SK-N-SH treated with all-trans-retinoic acid at 6 μM for 48 hours (cell line): ENCODE data around the gene ABHD4.
A peak's percentile ranks its signal among the peaks of the same experiment; 100 is the strongest.
"Not testable (repeated sequence)": the region's sequence is repeated elsewhere in the genome, so short reads cannot be mapped to it uniquely, and the experiment has no call there.

Source experiments
- ATAC-seq: fragments of 200-7000 bp; cut with Tn5 transposase; 3 replicates; pipeline ENCODE4 v1.9.1; 2020; ENCODE audit warnings: mild to moderate bottlenecking, moderate library complexity
- ARNTL ChIP-seq: fragments of 450-650 bp; formaldehyde crosslinking; IDR thresholded peaks from 2 replicates; pipeline ENCODE4 v1.5.0; 2020; ENCODE audit warnings: low read depth, mild to moderate bottlenecking, moderate library complexity, borderline replicate concordance
- BACH2 ChIP-seq: fragments of 250-450 bp; sonication (Bioruptor Pico); IDR thresholded peaks from 2 replicates; pipeline ENCODE4 v1.9.0; 2021; ENCODE audit warnings: mild to moderate bottlenecking, borderline replicate concordance
- CREB5 ChIP-seq: fragments of 250-450 bp; sonication (Bioruptor Pico); IDR thresholded peaks from 2 replicates; pipeline ENCODE4 v1.5.1; 2020; ENCODE audit warnings: low read depth, mild to moderate bottlenecking, moderate library complexity
- CSDC2 ChIP-seq: fragments of 250-450 bp; sonication (Bioruptor Pico); IDR thresholded peaks from 2 replicates; pipeline ENCODE4 v1.5.0; 2020; ENCODE audit warnings: mild to moderate bottlenecking, moderate library complexity
- ESRRG ChIP-seq: fragments of 250-450 bp; sonication (Bioruptor Pico); IDR thresholded peaks from 2 replicates; pipeline ENCODE4 v1.6.1; 2021; ENCODE audit warnings: mild to moderate bottlenecking
- GLIS3 ChIP-seq: fragments of 250-450 bp; sonication (Bioruptor Pico); IDR thresholded peaks from 2 replicates; pipeline ENCODE4 v1.5.0; 2020; ENCODE audit warnings: mild to moderate bottlenecking, moderate library complexity
- PPARA ChIP-seq: fragments of 250-450 bp; sonication (Bioruptor Pico); IDR thresholded peaks from 2 replicates; pipeline ENCODE4 v1.5.0; 2020; ENCODE audit warnings: mild to moderate bottlenecking, borderline replicate concordance
- RARB ChIP-seq: fragments of 250-450 bp; sonication (Bioruptor Pico); IDR thresholded peaks from 2 replicates; pipeline ENCODE4 v1.8.0; 2021; ENCODE audit warnings: mild to moderate bottlenecking, moderate library complexity
- TCF4 ChIP-seq: fragments of 250-450 bp; sonication (Bioruptor Pico); IDR thresholded peaks from 2 replicates; pipeline ENCODE4 v1.8.0; 2021; ENCODE audit warnings: mild to moderate bottlenecking, moderate library complexity, borderline replicate concordance
- TOX ChIP-seq: fragments of 250-450 bp; sonication (Bioruptor Pico); IDR thresholded peaks from 2 replicates; pipeline ENCODE4 v1.8.0; 2021; ENCODE audit warnings: mild to moderate bottlenecking, moderate library complexity, borderline replicate concordance
- TSHZ2 ChIP-seq: fragments of 250-450 bp; sonication (Bioruptor Pico); IDR thresholded peaks from 2 replicates; pipeline ENCODE4 v1.5.0; 2020; ENCODE audit warnings: mild to moderate bottlenecking, moderate library complexity
- ZC3H10 ChIP-seq: fragments of 250-450 bp; sonication (Bioruptor Pico); IDR thresholded peaks from 2 replicates; pipeline ENCODE4 v1.5.1; 2021; ENCODE audit warnings: mild to moderate bottlenecking, moderate library complexity
- ZFP3 ChIP-seq: fragments of 250-450 bp; sonication (Bioruptor Pico); IDR thresholded peaks from 2 replicates; pipeline ENCODE4 v1.5.0; 2020; ENCODE audit warnings: mild to moderate bottlenecking, moderate library complexity
- ZNF8 ChIP-seq: fragments of 450-650 bp; formaldehyde crosslinking; IDR thresholded peaks from 2 replicates; pipeline ENCODE4 v1.5.0; 2020; ENCODE audit warnings: mild to moderate bottlenecking, moderate library complexity

Gene ABHD4

DNA sequence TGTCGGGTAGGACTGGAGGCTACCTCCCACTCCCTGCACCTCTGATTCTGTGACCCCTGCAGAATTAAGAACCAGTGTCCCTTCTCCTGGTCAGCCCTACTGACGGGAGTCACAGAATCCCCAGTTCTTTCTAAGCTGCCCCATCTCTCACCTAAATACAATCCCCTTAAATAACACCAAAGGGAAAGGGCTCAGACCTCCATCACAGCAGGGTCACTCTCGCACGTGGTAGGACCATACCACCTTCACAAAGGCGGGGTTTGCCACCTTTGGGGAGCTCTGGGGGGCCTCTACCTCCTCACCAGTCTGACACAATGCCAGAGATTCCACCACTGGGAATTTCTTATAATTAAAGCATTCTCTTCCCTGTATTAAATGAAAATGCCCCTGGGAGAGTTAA, 44.7 kb upstream of the ABHD4 start (continued):
- no peak for TF ChIP-seq ZC3H10 (CRISPR knock-in tag)

DNA sequence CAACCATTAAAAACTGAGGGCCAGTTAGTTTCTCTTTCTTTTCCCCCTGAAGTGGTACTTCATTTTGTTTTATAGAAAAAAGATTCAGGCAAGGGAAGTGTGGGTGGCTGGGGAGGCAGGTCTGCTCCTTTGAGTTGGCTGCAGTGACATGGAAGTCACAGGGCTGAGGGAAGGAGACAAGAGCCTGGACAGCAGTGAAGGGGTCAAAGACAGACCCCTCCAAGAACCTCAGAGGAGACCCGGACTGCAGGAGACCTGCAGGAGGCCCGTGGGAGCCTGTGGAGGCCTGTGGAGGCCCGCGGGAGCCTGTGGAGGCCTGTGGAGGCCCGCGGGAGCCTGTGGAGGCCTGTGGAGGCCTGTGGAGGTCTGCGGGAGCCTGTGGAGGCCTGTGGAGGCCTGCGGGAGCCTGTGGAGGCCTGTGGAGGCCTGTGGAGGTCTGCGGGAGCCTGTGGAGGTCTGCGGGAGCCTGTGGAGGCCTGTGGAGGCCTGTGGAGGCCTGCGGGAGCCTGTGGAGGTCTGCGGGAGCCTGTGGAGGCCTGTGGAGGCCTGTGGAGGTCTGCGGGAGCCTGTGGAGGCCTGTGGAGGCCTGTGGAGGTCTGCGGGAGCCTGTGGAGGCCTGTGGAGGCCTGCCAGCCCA, 44.1 kb upstream of the ABHD4 start:
- not testable (repeated sequence) for ATAC-seq

GRCh38 chr14:22554498-22555383, 43.4 kb upstream of the ABHD4 start:
- TF ChIP-seq PPARA (CRISPR knock-in tag) (no peak), ZFP3 (CRISPR knock-in tag) (no peak), GLIS3 (no peak), CREB5 (CRISPR knock-in tag) (no peak), TOX (CRISPR knock-in tag) (no peak)
- TF ChIP-seq, all 23 proteins: peak for 0
- no peak for ATAC-seq

GRCh38 chr14:22555384-22556011, 42.6 kb upstream of the ABHD4 start:
- ATAC-seq = no peak
- TF ChIP-seq RARB = no peak
- no peak for TF ChIP-seq ESRRG (CRISPR knock-in tag)

DNA sequence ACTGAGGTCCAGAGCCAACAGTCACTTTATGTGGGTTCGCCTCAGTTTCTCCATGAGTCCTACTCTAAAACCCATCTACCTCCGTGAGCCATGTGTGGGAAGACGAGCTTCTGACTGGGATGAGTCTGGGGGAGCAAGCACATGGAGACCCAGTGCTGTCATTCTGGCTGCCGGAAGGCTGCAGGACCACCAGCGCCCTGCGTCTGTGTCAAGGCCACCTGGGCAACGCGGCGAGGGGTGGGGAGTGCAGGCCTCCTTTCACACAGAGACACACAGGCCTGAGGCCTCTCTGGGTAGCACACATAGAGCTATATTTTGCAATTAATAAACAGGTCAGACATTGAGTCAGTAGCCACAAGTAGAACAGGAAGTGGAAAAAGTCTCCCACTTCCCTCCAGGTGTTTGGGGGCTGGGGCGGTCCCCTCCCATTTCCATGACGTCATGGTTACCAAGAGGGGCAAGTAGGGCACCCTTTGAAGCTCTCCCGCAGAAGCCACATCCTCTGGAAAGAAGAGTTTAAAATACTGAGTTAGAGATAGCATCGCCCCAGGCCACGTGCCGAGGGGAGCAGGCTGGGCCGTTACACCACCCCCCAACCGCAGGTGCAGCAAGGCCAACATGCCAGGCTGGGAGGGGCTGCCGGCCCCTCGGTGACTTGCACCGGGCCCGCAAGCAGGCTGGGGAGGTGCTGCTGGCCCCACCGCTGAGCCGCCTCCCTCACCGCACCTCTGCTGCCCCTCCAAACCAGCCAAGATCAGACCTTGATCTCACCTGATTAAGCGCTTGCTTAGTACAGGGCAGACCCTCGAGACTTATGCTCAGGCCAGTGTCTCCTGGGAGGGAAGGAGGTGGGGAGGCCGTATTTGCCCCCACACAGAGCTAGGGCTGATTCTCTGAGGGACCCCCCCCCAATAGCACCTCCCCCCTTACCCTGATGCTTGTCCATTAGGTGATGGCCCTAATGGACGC, 41.8 kb upstream of the ABHD4 start:
- TF ChIP-seq TCF4 (CRISPR knock-in tag) = no peak
- no peak for ATAC-seq

DNA sequence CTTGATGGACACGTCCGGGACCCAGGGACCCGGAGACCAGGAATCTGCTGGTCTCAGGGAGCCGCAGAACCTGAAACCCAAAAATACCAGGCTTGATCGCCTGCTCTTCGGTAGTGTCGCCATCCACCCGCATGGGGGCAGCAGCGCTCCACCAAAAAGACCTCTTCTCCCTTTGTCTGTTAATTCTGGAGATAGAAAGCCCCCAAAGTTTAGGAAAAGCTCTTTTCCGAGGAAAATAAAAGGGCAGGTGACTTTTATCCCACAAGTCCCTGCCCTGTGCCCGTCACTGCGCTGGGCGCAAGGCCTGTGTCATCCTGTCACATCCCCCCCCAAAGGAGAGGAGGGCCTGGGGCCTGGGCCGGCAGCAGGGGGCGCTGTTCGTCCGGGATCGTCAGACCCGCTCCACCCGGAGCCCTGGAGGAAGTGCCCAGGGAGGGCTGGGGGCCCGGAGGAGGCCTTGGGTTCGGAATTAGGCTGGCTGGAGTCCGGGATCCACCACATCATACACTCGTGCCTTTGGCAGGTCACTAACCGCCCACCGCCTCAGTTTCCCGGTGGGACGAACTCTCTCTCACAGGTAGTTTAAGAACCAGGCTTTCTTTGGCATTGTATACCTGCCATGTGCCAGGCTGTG, 41.0 kb upstream of the ABHD4 start:
- ATAC-seq = peak; percentile 91
- TF ChIP-seq ZFP3 (CRISPR knock-in tag) = peak; percentile 73
- no peak for TF ChIP-seq BACH2
- no peak for TF ChIP-seq GLIS3
- no peak for TF ChIP-seq ZNF8 (CRISPR knock-in tag)
- no peak for TF ChIP-seq ARNTL (CRISPR knock-in tag)
- TF ChIP-seq TOX (CRISPR knock-in tag) = no peak
- TF ChIP-seq CREB5 (CRISPR knock-in tag) = no peak
- 0 out of 2 replicates have a peak, but pooled peaks have one; percentile 22 for TF ChIP-seq CSDC2
- TF ChIP-seq TSHZ2 (CRISPR knock-in tag) = no peak
